Lower leg skin (tissue), 3 donors: Measurements from ENCODE around the gene PPP2R5E.

Experiments used
- CTCF ChIP-seq, 3 donors: fragments of 450-650 bp; IDR thresholded peaks; one replicate each; pipeline ENCODE4 v1.5.1; 2016; ENCODE audit warnings: antibody characterized with exemption in 3 of 3, mild to moderate bottlenecking in 3 of 3, moderate library complexity in 2 of 3
- POLR2A ChIP-seq, 2 donors: fragments of 450-650 bp; IDR thresholded peaks; one replicate each; pipeline ENCODE4 v1.6.1; 2016 to 2017; ENCODE audit warnings: antibody characterized with exemption in 2 of 2, mild to moderate bottlenecking in 1 of 2, moderate library complexity in 1 of 2

DNA sequence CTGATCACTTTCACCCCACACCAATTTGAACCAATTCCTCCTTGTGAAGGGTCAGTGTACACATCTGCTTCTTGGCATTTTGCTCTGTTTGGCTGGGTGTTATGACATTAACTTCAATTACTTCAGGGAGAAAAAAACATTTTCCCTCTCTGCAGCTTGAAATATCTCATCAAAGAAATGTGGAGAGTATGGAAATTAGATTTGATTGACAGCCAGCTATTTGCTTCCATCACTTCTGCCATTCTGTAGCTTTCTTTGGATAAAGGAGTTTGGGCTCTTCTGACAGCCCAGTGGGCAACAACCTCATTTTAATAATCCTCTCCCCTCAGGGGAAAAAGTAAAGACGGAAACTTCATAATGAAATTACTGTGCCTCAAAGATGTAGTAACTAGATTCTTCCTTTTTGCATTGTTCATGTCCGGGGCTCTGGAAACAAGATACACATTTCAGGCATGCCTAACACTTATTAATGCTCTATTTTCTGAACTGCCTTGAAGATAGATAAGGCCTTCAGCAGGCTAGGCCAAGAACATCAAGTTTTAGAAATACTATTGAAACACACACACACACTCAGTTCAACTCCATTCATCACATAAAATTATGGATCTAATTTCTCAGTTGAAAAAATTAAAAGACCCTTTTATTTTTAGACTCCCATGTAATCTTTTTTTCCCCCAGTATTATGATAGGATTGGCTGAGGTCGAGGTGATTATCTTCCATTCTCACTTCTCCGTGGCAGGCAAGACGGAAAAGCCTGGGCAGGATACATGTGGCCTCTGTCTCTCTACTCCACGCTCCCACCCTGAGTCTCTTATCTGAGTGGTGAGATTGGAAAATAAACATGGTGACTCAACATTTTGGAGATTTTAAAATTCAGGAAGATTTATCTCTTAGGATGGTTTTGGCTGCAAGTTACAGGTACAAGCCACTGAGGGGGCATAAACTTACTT, 214.1 kb downstream of the PPP2R5E start:
- TF ChIP-seq CTCF (IDR thresholded peaks at IDR 0.05) (no peak), POLR2A (IDR thresholded peaks at IDR 0.05) (no peak)
